H1 (cell line): ENCODE data around the gene FBXL17. TPM values are rescaled to one million over a fixed set of nuclear protein-coding genes. Genes with fewer than 3 reads are reported as not detected.

ENCODE experiments used
- CTCF ChIA-PET: fragments of 300-600 bp; sonication (Branson Sonifier 250); formaldehyde crosslinking; loops from one replicate; lab custom pipeline; 2021; ENCODE audit not compliant: partially characterized antibody; lab: Charles Lee
- POLR2A ChIA-PET: fragments of 300-600 bp; sonication (Branson Sonifier 250); formaldehyde crosslinking; loops from one replicate; lab custom pipeline; 2021; ENCODE audit warnings: inconsistent platforms; ENCODE audit not compliant: partially characterized antibody; lab: Charles Lee
- DNase-seq, 2 experiments: peaks; one replicate each; pipeline versions ENCODE4 v3.0.0 to v3.0.0-alpha.2; 2010 to 2022; ENCODE audit warnings: low spot score in 2 of 2, low read depth in 1 of 2, mixed read lengths in 1 of 2
- FAIRE-seq: peaks from 2 replicates; lab custom pipeline; 2011; peaks lifted over from hg19 to GRCh38; lab: Jason Lieb, UNC
- H2AFZ ChIP-seq: 2 replicates; pipeline ENCODE4 v1.8.1; 2012; ENCODE audit warnings: low read length, inconsistent platforms
- H2AK5ac ChIP-seq: 2 replicates; pipeline ENCODE4 v1.6.1; 2013; ENCODE audit warnings: low read depth, low read length
- H2BK120ac ChIP-seq: replicated peaks from 2 replicates; pipeline ENCODE3; 2013; ENCODE audit warnings: low read depth, low read length, inconsistent platforms
- H2BK12ac ChIP-seq: 2 replicates; pipeline ENCODE4 v1.6.1; 2013; ENCODE audit warnings: low read depth, low read length
- H2BK15ac ChIP-seq: 2 replicates; pipeline ENCODE4 v1.6.1; 2013; ENCODE audit warnings: low read length
- H2BK20ac ChIP-seq: 2 replicates; pipeline ENCODE4 v1.6.1; 2013; ENCODE audit warnings: low read length
- H2BK5ac ChIP-seq: 2 replicates; pipeline ENCODE4 v1.6.1; 2013; ENCODE audit warnings: low read depth, low read length
- H3K14ac ChIP-seq: 2 replicates; pipeline ENCODE4 v1.6.1; 2013; ENCODE audit warnings: inconsistent platforms; ENCODE audit not compliant: insufficient read length
- H3K18ac ChIP-seq: 2 replicates; pipeline ENCODE4 v1.6.1; 2013; ENCODE audit warnings: low read length; ENCODE audit errors: extremely low read depth
- H3K23ac ChIP-seq: 2 replicates; pipeline ENCODE4 v1.6.1; 2013; ENCODE audit warnings: inconsistent platforms; ENCODE audit not compliant: insufficient read length
- H3K23me2 ChIP-seq: 2 replicates; pipeline ENCODE4 v1.6.1; 2013; ENCODE audit warnings: low read depth, low read length
- H3K27ac ChIP-seq: 2 replicates; pipeline ENCODE4 v1.6.1; 2011; ENCODE audit warnings: low read depth, low read length, inconsistent platforms
- H3K27me3 ChIP-seq, 4 experiments: replicated peaks in 1 of 4; 1 replicate in 1 of 4; 2 replicates in 3 of 4; pipeline versions ENCODE4 v1.6.1 to v1.8.1; 2011 to 2013; ENCODE audit warnings: low read length in 3 of 4, mild to moderate bottlenecking in 3 of 4, inconsistent platforms in 2 of 4, mixed read lengths in 2 of 4, moderate library complexity in 1 of 4; ENCODE audit not compliant: control insufficient read depth in 3 of 4, insufficient read depth in 3 of 4; ENCODE audit errors: extremely low read depth in 1 of 4
- H3K36me3 ChIP-seq, 4 experiments: 2 replicates each; pipeline versions ENCODE4 v1.6.1 to v1.8.1; 2011 to 2013; ENCODE audit warnings: mild to moderate bottlenecking in 4 of 4, low read length in 3 of 4, moderate library complexity in 2 of 4, control low read depth in 1 of 4, inconsistent platforms in 1 of 4; ENCODE audit not compliant: insufficient read depth in 4 of 4, control insufficient read depth in 2 of 4
- H3K4ac ChIP-seq: replicated peaks from 2 replicates; pipeline ENCODE3; 2013; ENCODE audit warnings: low read length, low read depth, mixed read lengths, inconsistent platforms; ENCODE audit not compliant: insufficient read length
- H3K4me1 ChIP-seq, 4 experiments: replicated peaks in 1 of 4; 1 replicate in 1 of 4; 2 replicates in 3 of 4; pipeline versions ENCODE4 v1.6.1 to v1.8.1; 2011 to 2013; ENCODE audit warnings: low read length in 3 of 4, inconsistent platforms in 2 of 4, mixed read lengths in 1 of 4; ENCODE audit not compliant: insufficient read depth in 4 of 4, control insufficient read depth in 3 of 4
- H3K4me2 ChIP-seq, 2 experiments: 2 replicates each; pipeline versions ENCODE4 v1.6.1 to v1.8.1; 2011 to 2013; ENCODE audit warnings: low read depth in 2 of 2, low read length in 2 of 2, control low read depth in 1 of 2, inconsistent platforms in 1 of 2, mild to moderate bottlenecking in 1 of 2; ENCODE audit not compliant: insufficient read depth in 1 of 2
- H3K4me3 ChIP-seq, 4 experiments: fragments of 200-600, 300-600 bp in 1 of 4; sonication (generic), shearing (Covaris generic), sonication (Bioruptor Twin) in 1 of 4; 2 replicates each; pipeline versions ENCODE4 v1.5.1 to v1.8.1; 2011 to 2016; ENCODE audit warnings: low read length in 4 of 4, low read depth in 3 of 4, control low read depth in 2 of 4, inconsistent platforms in 2 of 4, mild to moderate bottlenecking in 2 of 4, mixed read lengths in 1 of 4, moderate library complexity in 1 of 4; ENCODE audit not compliant: insufficient read depth in 2 of 4; ENCODE audit errors: extremely low read depth in 1 of 4
- H3K56ac ChIP-seq: replicated peaks from 2 replicates; pipeline ENCODE3; 2013; ENCODE audit warnings: low read depth, mild to moderate bottlenecking, mixed read lengths, low read length, inconsistent platforms; ENCODE audit not compliant: insufficient read length
- H3K79me1 ChIP-seq: 2 replicates; pipeline ENCODE4 v1.6.1; 2013; ENCODE audit warnings: low read depth, low read length, control low read depth
- H3K79me2 ChIP-seq, 2 experiments: 2 replicates each; pipeline versions ENCODE4 v1.6.1 to v1.8.1; 2012 to 2013; ENCODE audit warnings: low read length in 2 of 2, mild to moderate bottlenecking in 2 of 2, inconsistent platforms in 1 of 2; ENCODE audit not compliant: insufficient read depth in 2 of 2, control insufficient read depth in 1 of 2
- H3K9ac ChIP-seq, 4 experiments: replicated peaks in 1 of 4; 1 replicate in 1 of 4; 2 replicates in 3 of 4; pipeline versions ENCODE4 v1.6.1 to v1.8.1; 2011 to 2013; ENCODE audit warnings: low read depth in 3 of 4, low read length in 3 of 4, control low read depth in 2 of 4, mild to moderate bottlenecking in 2 of 4, moderate library complexity in 2 of 4, inconsistent platforms in 1 of 4; ENCODE audit errors: extremely low read depth in 1 of 4
- H3K9me3 ChIP-seq, 2 experiments: 2 replicates each; pipeline versions ENCODE4 v1.6.1 to v1.8.1; 2012 to 2013; ENCODE audit warnings: mild to moderate bottlenecking in 2 of 2, moderate library complexity in 2 of 2, control low read depth in 1 of 2, inconsistent platforms in 1 of 2, low read depth in 1 of 2, low read length in 1 of 2, mixed read lengths in 1 of 2; ENCODE audit not compliant: insufficient read depth in 2 of 2
- H4K20me1 ChIP-seq, 2 experiments: replicated peaks in 1 of 2; 2 replicates each; pipeline versions ENCODE3 to v1.8.1; 2011 to 2013; ENCODE audit warnings: inconsistent platforms in 2 of 2, low read length in 2 of 2, mild to moderate bottlenecking in 1 of 2; ENCODE audit not compliant: insufficient read depth in 2 of 2, control insufficient read depth in 1 of 2
- H4K5ac ChIP-seq: 2 replicates; pipeline ENCODE4 v1.6.1; 2013; ENCODE audit warnings: low read length, low read depth, mixed read lengths, inconsistent platforms; ENCODE audit not compliant: insufficient read length
- H4K8ac ChIP-seq: 2 replicates; pipeline ENCODE4 v1.8.0; 2013; ENCODE audit warnings: mild to moderate bottlenecking, moderate library complexity, low read length, inconsistent platforms; ENCODE audit not compliant: insufficient read depth; ENCODE audit errors: extremely low read depth
- H4K91ac ChIP-seq: replicated peaks from 2 replicates; pipeline ENCODE3; 2013; ENCODE audit warnings: low read length, mixed read lengths, inconsistent platforms; ENCODE audit not compliant: insufficient read length
- WGBS, 2 experiments: shearing (Covaris generic) in 1 of 2; methylation state at CpG; one replicate each; pipeline versions ENCODE4 v1.1.6 to v1.1.7; 2013 to 2015; ENCODE audit warnings: low lambda C conversion rate in 2 of 2, mixed read lengths in 2 of 2, inconsistent platforms in 1 of 2, low coverage in 1 of 2, missing lambda C conversion rate in 1 of 2; ENCODE audit not compliant: insufficient replicate concordance in 2 of 2, insufficient coverage in 1 of 2, insufficient read length in 1 of 2; ENCODE audit errors: extremely low coverage in 1 of 2, missing lambda C conversion rate in 1 of 2; 5-methylcytosine and 5-hydroxymethylcytosine counted together
- polyA plus RNA-seq, 7 experiments: library from polyadenylated mRNA; depleted of rRNA in 3 of 7; stranded (reverse) in 5 of 7; unstranded in 2 of 7; fragments of >200 nt in 5 of 7; fragments of 200-250 nt in 2 of 7; gene quantifications; 1 replicate in 5 of 7; 2 replicates in 1 of 7; 4 replicates in 1 of 7; pipeline versions ENCODE4 v1.2.1 to v1.2.3, GENCODE V29; 2011 to 2013; ENCODE audit warnings: missing spikeins in 2 of 7, mixed read lengths in 2 of 7
- total RNA-seq: library from RNA; stranded (reverse); fragmentation: NEBNext Ultra II Directional; extraction: Animal tissue kit (Norgen Biotek cat#: 25700); gene quantifications from 2 replicates; pipeline ENCODE4 v1.2.1, GENCODE V29; 2021
- TF ChIP-seq, protein P1 (sequence below): IDR thresholded peaks from 2 replicates; pipeline ENCODE4 v1.6.1; 2011; ENCODE audit warnings: low read depth, mild to moderate bottlenecking, low read length; ENCODE audit not compliant: insufficient read depth

The FBXL17 gene
- total and polyA plus RNA-seq, 2 of the 8 experiments (the other 6 are each of a cell fraction or from before 2014, with no cell fraction given) = 0.35 to 4.3 TPM

DNA sequence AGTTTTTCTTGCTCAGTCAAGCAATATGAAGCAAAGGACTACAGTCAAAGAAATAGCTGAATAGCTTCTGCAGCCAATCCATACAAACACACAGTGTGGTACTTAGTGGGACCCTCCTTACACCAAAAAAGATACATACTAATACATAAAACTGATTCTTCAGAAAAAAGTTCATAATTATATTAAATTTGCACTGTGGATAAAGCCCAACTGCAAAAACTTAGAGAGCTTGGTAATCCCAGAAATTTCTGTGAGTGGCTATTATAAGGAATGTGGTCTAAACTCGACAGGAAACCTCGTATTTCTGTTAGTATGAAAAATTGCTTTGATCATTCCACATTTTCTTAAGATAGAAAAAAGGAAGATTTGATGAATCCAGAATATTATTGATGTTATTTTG is 245.4 kb downstream of the FBXL17 start:
- H3K36me3 ChIP-seq = no peaks in the 10 kb centered on the region
- 90% methylated on average over 2 of the region's 2 CpGs; no CpG with 5 or more reads in 1 of the 2 experiments for WGBS, 2 experiments
- H3K27ac ChIP-seq = no peak overlapping the region
- H3K56ac ChIP-seq = no peak overlapping the region
- H2BK15ac ChIP-seq = no peak overlapping the region
- POLR2A ChIA-PET = no interaction called here
- H2AK5ac ChIP-seq = no peak overlapping the region
- H3K9me3 ChIP-seq = no peaks in the 10 kb centered on the region
- H3K4me1 ChIP-seq = peaks cover 0 to 3% (median 2%) of the 10 kb centered on the region in 4 experiments; a peak in 2 of 7 replicates
- CTCF ChIA-PET = no interaction called here
- no peaks in the 10 kb centered on the region for H3K27me3 ChIP-seq
- DNase-seq (no peak), FAIRE-seq (no peak)
- H3K14ac ChIP-seq = no peak overlapping the region
- no peaks in the 10 kb centered on the region for H3K23me2 ChIP-seq
- H2BK20ac ChIP-seq = no peak overlapping the region
- no peaks in the 10 kb centered on the region for H3K79me2 ChIP-seq
- H3K4me2 ChIP-seq = no peak overlapping the region
- H3K4ac ChIP-seq = no peak overlapping the region
- H2BK120ac ChIP-seq = no peak overlapping the region
- H4K5ac ChIP-seq = no peak overlapping the region
- no peak overlapping the region for H3K18ac ChIP-seq
- H3K23ac ChIP-seq = no peak overlapping the region
- H2BK12ac ChIP-seq = no peak overlapping the region
- H4K8ac ChIP-seq = no peak overlapping the region
- H2BK5ac ChIP-seq = no peak overlapping the region
- no peaks in the 10 kb centered on the region for H4K20me1 ChIP-seq
- H3K4me3 ChIP-seq = no peak overlapping the region
- H4K91ac ChIP-seq = no peak overlapping the region
- H2AFZ ChIP-seq = no peak overlapping the region
- no peaks in the 10 kb centered on the region for H3K79me1 ChIP-seq
- no peak overlapping the region for H3K9ac ChIP-seq
- TF ChIP-seq, protein P1, sequence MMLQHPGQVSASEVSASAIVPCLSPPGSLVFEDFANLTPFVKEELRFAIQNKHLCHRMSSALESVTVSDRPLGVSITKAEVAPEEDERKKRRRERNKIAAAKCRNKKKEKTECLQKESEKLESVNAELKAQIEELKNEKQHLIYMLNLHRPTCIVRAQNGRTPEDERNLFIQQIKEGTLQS = no peak
